ENCODE measurements around the gene AKR1C2.
"Not testable (repeated sequence)": the region's sequence is repeated elsewhere in the genome, so short reads cannot be mapped to it uniquely, and the experiment has no call there.

AKR1C2 gene

GRCh38 chr10:5002013-5002727 lies 1.5 kb downstream of the AKR1C2 start:
- Histone ChIP-seq H3K4me3 (replicated peaks; ENCODE audit: low read depth, low read length) (no peak overlapping the region), H3K36me3 (ENCODE audit: control insufficient read depth, insufficient read depth, low read length) (no peaks in the 10 kb centered on the region), H3K27me3 (replicated peaks; ENCODE audit: control insufficient read depth, insufficient read depth, low read length) (no peaks in the 10 kb centered on the region)
- no peak for TF ChIP-seq CTCF (IDR thresholded peaks at IDR 0.05; ENCODE audit: insufficient read depth, low read length, poor library complexity, severe bottlenecking)
- no peak for DNase-seq (ENCODE audit: extremely low read depth, insufficient read length)

- DNase-seq (ENCODE audit: extremely low read depth, insufficient read length), result no peak
- TF ChIP-seq CTCF (IDR thresholded peaks at IDR 0.05; ENCODE audit: insufficient read depth, low read length, poor library complexity, severe bottlenecking), result no peak
- Histone ChIP-seq H3K27me3 (replicated peaks; ENCODE audit: control insufficient read depth, insufficient read depth, low read length) (no peaks in the 10 kb centered on the region), H3K36me3 (ENCODE audit: control insufficient read depth, insufficient read depth, low read length) (no peaks in the 10 kb centered on the region), H3K4me3 (replicated peaks; ENCODE audit: low read depth, low read length) (no peak overlapping the region)
Observed at GRCh38 chr10:4998671-4999070, 5.0 kb downstream of the AKR1C2 start.

- H3K27me3 ChIP-seq (replicated peaks; ENCODE audit: control insufficient read depth, insufficient read depth, low read length); H3K4me3 ChIP-seq (replicated peaks; ENCODE audit: low read depth, low read length); H3K36me3 ChIP-seq (ENCODE audit: control insufficient read depth, insufficient read depth, low read length); DNase-seq (ENCODE audit: extremely low read depth, insufficient read length): not testable (repeated sequence)
Observed at GRCh38 chr10:4994260-4994659, 9.4 kb downstream of the AKR1C2 start.

- not testable (repeated sequence) for H3K27me3 ChIP-seq (replicated peaks; ENCODE audit: control insufficient read depth, insufficient read depth, low read length); H3K36me3 ChIP-seq (ENCODE audit: control insufficient read depth, insufficient read depth, low read length); H3K4me3 ChIP-seq (replicated peaks; ENCODE audit: low read depth, low read length); DNase-seq (ENCODE audit: extremely low read depth, insufficient read length)
Observed at GRCh38 chr10:4992564-4992963, 11.1 kb downstream of the AKR1C2 start.

- not testable (repeated sequence) for H3K4me3 ChIP-seq (replicated peaks; ENCODE audit: low read depth, low read length); DNase-seq (ENCODE audit: extremely low read depth, insufficient read length); H3K27me3 ChIP-seq (replicated peaks; ENCODE audit: control insufficient read depth, insufficient read depth, low read length); H3K36me3 ChIP-seq (ENCODE audit: control insufficient read depth, insufficient read depth, low read length)
Observed at GRCh38 chr10:4991463-4991862, 12.2 kb downstream of the AKR1C2 start.

GRCh38 chr10:4990217-4990616 lies 13.4 kb downstream of the AKR1C2 start:
- H3K4me3 ChIP-seq (replicated peaks; ENCODE audit: low read depth, low read length), result no peak overlapping the region
- no peak for DNase-seq (ENCODE audit: extremely low read depth, insufficient read length)
- no peak for TF ChIP-seq CTCF (IDR thresholded peaks at IDR 0.05; ENCODE audit: insufficient read depth, low read length, poor library complexity, severe bottlenecking)
- H3K36me3 ChIP-seq (ENCODE audit: control insufficient read depth, insufficient read depth, low read length), result no peaks in the 10 kb centered on the region
- H3K27me3 ChIP-seq (replicated peaks; ENCODE audit: control insufficient read depth, insufficient read depth, low read length), result no peaks in the 10 kb centered on the region

- not testable (repeated sequence) for H3K27me3 ChIP-seq (replicated peaks; ENCODE audit: control insufficient read depth, insufficient read depth, low read length); H3K36me3 ChIP-seq (ENCODE audit: control insufficient read depth, insufficient read depth, low read length); DNase-seq (ENCODE audit: extremely low read depth, insufficient read length); H3K4me3 ChIP-seq (replicated peaks; ENCODE audit: low read depth, low read length)
Observed at GRCh38 chr10:4988000-4988641, 15.5 kb downstream of the AKR1C2 start.
